Ramos (cell line): ENCODE measurements around the gene CCDC126.
"Not testable (repeated sequence)": the region's sequence is repeated elsewhere in the genome, so short reads cannot be mapped to it uniquely, and the experiment has no call there.

Experiments used
- in situ Hi-C: fragments of 300-500 bp; cut with MboI; formaldehyde crosslinking; loops from one replicate; pipeline ENCODE4 v1.14.3; 2022; ENCODE audit warnings: low sequenced_read_pairs; ENCODE audit not compliant: unreplicated experiment

The CCDC126 gene, protein sequence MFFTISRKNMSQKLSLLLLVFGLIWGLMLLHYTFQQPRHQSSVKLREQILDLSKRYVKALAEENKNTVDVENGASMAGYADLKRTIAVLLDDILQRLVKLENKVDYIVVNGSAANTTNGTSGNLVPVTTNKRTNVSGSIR

DNA sequence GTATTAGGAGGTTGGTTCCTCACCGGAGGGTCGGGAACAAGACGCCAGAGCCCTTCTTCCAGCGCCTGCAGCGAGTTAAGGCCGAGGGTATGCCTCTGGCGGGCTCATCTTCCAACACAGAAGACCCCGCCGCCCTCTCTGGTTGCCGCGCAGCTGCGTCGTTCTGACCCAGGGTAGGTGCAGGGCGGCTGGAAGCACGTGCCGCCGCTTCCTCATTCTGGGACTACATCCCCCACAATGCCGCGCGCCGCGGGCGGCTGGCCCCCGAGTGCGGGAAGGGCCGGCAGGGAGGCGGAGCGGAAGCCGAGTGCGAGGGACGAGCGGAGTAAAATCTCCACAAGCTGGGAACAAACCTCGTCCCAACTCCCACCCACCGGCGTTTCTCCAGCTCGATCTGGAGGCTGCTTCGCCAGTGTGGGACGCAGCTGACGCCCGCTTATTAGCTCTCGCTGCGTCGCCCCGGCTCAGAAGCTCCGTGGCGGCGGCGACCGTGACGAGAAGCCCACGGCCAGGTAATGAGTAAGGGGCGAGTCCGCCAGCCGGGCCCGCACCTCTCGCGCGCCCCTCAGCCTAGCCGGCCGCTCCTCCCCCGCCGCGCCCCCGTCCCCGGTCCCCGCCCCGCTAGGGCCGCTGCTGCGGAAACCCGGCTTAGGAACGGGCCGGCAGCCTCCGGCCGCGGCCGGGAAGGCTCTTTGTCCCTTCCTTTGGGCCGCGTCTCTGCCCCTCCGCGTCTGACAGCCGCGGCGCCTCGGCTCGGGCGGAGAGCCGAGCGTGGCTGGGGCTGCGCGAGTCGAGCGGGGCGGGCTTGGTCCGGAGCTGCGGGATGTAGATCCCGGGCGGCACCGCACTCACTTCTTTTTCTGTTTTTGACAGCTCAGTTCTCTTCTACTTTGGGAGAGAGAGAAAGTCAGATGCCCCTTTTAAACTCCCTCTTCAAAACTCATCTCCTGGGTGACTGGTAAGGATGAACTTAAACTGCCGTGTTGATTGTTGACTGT is at the start of gene CCDC126:
CCDC126 (plus strand) TSS at position 289 of the 998 bp plus-strand sequence. CDS start 13,934 bp downstream, outside the sequence.
- in situ Hi-C loops, result no loop called here

DNA sequence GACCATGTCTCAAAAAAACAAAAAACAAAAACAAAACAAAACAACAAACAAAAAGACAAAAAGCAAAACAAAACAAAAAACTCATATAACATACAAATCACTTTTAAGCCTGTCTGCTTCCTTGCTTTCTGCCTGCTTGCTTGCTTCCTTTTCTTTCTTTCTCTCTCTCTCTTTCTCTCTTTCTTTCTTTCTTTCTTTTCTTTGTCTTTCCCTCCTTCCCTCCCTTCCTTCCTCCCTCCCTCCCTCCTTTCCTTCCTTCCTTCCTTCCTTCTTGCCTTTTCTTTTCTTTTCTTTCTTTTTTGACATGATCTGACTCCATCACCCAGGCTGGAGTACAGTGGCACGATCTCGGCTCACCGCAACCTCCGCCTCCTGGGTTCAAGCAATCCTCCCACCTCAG is 49.5 kb upstream of the CCDC126 start:
- in situ Hi-C loops, result loop anchor here (10.0 kb wide), 1 partner anchor 273 kb away; no protein-coding TSS in a partner anchor

DNA sequence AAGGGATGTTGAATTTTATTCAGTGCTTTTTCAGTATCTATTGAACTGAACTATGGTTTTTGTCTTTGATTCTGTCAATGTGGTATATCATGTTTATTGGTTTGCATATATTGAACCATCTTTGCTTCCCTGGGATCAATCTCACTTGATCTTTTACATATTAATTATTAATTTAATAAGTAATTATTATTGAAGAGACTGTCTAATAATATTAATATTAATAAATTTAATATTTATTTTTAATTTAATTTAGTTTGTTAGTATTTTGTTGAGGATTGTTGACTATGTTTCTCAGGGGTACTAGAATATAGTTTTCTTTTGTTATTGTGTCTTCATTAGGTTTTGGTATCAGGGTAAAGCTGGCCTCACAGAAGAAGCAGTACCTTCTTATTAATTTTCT is 38.9 kb upstream of the CCDC126 start:
- in situ Hi-C loops, result loop anchor here (10.0 kb wide), 1 partner anchor 146 kb away; no protein-coding TSS in a partner anchor

DNA sequence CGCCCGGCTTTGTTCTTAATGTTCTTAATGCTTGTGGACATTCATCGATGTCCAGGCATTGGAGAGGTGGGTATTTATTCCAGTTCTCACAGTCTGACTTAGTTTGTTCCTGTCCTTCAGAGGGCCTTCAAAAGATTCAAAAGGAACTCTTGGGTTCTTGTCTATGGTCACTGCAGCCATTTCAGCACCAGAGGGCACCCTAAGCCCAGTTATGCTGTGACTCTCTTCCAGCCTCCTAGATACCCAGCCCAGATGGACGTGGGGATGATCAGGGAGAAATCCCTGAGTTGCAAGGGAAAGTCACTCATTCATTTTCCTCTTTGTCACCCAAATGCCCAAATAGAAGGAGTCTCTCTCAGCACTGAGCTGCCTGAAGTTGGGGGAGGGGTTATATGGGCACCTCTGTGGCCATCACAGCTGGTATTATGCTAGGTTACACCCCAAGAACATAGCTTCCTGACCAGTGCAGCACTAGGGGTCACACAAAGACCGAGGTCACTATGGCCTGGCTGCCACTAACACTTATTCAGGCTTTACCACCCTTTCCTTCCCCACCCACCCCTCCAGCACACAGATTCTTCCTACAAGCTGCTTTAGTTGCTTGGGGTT is 26.5 kb upstream of the CCDC126 start:
- in situ Hi-C loops, result loop anchor here (10.0 kb wide), 1 partner anchor 124 kb away; no protein-coding TSS in a partner anchor

DNA sequence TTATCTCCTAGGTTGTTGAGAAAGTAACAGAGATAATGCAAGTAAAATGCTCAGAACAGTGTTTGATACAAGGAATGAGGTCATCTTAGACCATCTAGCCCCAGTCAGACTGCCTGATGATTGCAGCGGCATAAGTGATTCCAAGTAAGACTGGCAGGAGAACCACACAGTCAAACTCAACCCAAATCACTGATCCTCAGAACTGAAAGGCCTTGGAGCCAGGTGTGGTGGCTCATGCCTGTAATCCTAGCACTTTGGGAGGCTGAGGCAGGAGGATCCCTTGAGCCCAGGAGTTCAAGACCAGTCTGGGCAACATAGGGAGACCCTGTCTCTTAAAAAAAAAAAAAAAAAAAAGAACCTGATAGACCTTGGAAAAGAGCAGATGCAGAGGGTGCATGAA is 15.2 kb upstream of the CCDC126 start:
- in situ Hi-C loops, result not testable (repeated sequence)

DNA sequence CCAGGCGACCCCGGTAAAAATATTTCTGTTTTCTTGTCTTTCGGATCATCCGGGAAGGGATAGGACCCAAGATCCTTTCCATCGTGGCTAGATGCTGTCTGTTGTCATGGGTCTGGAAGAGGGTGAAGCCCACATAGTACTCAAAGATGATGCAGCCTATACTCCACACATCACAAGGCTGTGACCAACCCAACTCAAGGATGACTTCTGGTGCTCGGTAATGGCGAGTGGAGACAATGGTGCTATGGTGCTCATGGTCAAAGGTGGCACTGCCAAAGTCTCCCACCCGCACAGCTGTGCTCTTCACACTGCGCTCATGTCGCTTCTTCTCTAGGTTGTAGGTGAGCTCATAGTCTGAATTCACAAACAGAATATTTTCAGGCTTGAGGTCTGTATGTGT is 11.9 kb upstream of the CCDC126 start:
- in situ Hi-C loops, result not testable (repeated sequence)

DNA sequence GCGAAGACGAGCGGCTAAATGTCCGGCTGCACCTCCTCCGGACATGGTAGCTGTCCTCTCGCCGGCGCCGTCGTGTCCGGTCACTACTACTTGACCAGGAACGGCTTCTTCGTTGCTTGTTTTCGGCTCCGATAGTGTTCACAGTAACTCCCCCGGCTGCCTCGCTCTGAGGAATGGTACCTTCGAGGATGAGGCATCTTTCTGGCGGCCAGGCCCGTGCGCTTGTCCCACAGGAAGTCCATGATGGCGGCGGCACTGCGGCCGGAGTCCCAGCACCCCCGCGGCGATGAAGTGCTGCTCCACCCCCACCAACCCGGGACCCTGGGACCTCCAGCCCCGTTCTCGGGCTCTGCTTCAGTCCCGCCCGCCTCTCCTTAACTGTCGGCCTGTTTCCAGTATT is 11.0 kb upstream of the CCDC126 start:
- in situ Hi-C loops, result no loop called here

DNA sequence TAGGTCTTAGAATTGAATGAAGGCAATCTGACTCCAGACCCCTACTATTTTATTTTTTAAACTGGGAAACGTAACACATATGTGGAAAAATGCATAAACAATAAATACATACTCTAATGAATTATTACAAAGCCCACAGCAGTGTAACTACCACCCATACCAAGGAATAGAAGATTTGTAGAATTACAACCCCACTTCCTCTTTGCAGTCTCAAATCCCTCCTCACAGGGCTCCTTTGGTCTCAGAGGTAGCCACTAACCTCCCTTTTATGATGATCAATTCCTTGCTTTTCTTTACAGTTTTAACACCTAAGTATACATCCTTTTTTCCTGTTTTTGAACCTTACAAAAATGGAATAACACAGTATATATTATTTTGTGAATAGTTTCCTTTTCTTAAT is 6.7 kb upstream of the CCDC126 start:
- in situ Hi-C loops, result no loop called here

DNA sequence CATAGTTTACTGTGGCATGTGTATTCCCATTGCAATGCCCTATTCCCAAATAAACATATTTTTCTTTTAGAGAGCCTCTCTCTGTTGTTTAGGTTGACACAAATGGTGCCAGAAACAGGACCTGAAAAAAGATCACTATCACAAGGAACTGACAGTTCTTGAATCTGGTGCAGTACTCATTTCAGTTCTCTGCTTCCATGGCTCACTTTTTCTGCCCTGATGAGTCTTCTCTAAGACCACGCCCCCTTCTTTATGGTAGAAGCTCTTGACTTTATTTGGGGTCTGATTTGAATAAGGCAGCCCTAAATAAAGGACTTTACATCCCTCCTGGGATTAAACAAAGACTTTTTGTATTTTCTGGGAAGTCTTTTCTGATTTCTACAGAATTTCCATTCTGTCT is 3.5 kb upstream of the CCDC126 start:
- in situ Hi-C loops, result no loop called here

DNA sequence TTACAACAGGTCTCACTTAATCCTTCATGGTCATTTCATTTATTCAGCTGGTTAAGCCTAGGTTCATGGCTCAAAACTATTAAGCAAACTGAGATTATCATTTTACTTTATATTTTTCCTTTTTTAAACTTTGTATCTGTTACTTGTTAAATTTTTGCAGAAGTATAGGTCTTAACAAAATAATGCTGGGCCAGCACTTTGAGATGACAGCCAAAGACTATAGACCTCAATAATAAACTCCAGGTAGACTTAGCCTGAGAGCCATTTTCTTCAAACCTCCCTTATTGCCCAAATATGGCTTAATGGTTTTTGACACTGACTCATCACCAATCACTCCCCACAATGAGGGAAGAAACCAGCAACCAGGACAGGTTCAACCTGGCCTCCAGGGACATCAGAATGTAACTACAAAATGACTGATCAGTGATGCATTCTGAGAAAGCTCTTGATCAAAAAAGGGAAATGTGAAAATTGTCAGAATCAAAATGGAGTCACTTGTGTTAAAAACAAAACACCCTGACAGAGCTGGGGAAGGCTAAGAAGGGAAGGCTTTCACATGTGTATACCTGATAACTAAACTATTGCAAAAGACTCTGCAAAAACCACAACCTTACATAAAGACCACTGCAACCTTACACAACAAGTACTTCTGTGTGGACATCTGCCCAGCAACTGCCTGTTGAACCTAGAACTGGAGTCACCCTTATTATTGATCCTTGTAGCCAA is 2.1 kb upstream of the CCDC126 start:
- in situ Hi-C loops, result no loop called here

DNA sequence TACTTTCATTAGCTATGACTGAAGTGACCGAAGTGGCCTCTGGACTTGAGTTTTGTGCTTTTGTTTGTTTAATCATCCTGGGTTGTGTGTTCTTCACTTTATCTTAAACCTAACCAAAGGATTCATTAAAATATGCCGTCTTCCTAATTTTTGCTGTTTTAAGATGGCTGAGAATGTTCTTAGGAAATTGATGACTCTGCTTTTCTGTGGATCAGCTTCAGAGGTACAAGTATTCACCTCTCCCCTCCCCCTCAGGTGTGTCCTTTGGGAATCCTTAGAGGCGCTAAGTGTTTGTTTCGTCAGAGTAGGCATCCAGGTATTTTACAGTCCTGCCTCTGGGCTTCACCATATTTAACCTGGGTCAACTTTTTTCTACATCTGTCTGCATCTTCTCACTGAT is 1.1 kb downstream of the CCDC126 start:
- in situ Hi-C loops, result no loop called here

DNA sequence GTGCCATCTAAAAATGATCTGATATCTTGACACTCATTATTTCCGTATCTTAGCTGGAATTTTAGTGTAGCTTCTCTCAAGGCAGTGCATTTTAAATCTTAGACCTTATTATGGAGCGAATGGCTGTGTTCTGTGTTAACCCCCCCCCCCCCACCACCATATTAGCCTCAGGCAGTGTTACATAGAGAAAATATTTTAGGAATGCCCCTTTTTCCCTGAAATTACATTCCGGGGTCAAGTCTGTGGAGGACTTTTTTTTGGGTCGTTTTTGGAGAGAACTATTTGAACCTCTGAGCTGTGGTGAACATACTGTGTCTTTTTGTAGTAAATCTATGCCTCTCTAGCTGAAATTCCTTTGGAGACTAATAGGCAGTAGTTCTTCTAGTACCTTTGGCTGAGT is 3.1 kb downstream of the CCDC126 start:
- in situ Hi-C loops, result no loop called here

DNA sequence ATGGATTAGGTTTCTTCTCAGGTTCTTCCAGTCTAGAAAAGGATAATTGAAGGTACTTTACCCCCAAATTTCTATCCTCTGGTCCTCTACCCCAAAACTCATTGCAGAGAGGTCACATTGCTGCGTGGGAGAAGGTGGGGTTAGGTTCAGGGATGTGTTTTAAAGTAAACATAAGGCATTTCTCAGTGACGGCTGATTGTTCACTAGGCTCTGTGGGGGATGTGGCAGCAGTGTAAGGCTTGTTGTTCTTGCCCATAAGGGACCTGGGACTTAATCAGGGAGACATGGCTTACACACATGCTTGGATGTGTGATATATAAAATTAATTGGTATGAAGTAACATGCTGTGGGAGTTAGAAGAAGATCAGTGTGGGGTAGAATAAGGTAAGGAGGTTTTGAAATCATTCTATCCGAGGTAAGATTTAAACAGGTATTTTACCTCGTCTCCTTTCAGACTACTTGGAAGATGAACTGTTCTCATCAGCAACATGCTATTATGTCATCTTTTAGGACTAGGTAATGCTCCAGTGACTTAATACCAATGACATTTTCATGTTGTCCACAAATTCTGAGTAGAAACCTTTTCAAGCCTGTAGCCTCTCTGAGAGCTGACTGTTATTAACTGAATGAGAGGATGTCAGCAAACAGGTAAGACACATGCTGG is 6.6 kb downstream of the CCDC126 start:
- in situ Hi-C loops, result no loop called here

DNA sequence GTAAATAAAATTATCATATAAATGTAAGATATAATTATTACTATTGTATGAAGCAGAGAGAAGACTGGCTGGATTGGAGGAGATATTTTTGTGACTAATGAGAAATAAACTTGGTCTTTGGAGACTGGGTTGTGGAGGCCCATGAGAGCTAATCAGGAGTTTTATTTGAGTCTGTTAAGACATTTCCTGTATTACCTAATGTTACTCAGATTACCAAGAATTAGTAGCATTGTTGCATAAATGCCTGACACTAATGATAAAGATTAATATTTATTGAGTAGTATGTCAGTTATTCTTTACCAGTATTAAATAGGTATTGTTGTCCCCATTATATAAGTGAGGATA is 7.1 kb downstream of the CCDC126 start:
- in situ Hi-C loops, result no loop called here

DNA sequence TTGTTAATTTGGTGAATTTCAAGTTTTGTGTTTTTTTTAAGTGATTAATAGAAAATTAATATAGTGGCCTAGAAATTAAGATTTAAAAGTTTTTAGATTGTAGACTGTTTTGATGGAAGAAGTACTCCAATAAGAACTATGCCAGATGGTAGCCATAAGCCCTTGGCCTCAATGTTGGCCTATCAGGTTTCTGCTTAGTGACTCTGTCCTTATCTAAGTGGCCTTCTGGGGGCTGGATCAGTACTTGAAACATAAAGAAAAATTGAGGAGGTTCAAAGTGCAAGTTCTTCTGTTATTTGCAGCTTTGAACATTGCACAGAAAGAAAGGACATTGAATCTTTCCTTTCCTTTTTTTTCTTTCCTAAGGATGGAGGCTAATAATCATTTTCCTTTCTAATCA is 9.9 kb downstream of the CCDC126 start:
- in situ Hi-C loops, result no loop called here

DNA sequence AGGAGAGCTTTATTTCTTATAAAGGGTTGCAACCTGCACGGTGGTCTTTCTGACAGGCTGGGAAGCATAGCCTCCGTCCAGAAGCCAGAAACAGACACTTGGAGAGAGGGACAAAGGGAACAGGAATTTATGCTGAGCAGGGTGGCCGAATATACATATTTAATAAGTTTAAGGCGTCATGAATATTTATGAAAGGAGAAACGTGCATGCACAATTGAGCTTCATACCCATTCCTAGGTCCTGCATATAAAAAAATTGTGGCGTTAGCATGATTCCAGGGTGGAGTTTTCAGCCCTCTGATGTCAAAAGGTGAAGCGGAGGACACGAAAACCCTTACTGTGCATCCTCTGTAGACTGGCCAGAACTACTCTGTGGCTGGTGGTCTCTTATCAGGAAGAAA is 10.7 kb downstream of the CCDC126 start:
- in situ Hi-C loops, result no loop called here

DNA sequence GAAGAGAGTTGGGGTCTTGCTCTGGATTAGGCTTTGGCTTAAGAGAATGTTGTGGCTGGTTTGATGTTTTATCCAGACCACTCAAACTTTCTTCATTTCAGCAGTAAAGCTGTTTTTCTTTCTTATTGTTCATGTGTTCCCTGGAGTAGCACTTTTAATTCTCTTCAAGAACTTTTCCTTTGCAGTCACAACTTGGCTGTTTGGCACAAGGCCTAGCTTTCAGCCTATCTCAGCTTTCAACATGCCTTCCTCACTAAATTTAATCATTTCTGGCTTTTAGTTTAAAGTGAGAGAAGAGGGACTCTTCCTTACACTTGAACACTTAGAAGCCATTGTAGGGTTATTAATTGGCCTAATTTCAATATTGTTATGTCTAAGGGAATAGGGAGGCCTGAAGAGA is 18.1 kb downstream of the CCDC126 start:
- in situ Hi-C loops, result no loop called here

DNA sequence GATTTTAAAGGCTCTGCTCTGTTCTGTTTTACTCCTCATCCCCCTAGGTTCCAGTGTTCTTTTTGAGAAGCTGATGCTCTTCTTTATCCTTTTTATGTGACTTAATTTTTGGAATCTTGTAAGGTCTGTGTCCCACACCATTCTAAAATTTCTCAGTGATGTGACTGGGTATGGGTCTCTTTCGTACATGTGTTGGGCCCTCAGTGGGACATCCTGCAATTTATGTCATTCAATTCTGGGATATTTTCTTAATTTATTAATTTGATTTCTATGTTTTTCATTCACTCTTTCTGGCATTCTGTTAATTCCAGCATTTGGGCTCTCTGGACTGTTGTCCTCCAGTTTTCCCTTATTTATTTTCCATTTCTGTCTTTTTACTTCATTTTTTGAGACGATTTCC is 19.4 kb downstream of the CCDC126 start:
- in situ Hi-C loops, result no loop called here

DNA sequence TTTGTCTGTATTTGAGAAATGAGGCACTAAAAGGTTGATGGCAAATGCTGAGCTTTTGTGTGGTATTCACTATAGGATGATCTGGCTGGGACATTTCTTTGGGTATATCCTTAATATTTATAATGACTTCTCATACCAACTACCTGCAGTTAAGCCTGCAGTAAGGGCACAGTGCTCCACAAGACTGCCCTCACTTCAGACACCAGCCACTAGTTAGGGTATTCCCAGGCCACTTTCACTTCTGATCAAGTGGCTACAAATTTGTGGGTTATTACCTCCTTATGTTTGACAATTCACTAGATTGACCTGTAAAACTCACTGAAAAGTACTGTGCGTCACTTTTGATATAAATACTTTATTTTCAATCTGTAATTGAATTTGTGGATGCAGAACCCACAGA is 20.3 kb downstream of the CCDC126 start:
- in situ Hi-C loops, result no loop called here

DNA sequence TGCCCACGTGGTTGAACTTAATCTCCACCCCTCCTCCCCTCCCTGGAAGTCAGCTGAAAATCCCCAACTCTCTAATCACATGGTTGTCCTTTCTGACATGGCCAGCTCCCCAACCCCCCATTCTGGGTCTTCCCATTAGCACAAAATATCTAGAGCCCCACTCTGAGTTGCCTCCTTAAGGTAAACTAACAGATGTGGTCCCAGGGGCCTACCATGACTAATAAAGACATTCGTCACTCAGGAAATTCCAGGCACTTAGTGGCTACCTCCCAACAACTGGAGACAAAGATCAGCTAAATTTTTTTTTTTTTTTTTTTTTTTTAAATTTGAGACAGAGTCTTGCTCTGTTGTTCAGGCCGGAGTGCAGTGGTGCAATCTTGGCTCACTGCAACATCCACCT is 21.1 kb downstream of the CCDC126 start:
- in situ Hi-C loops, result no loop called here
